Measurements from ENCODE around the gene THY1.
A peak's percentile ranks its signal among the peaks of the same experiment; 100 is the strongest.
"Not testable (repeated sequence)": the region's sequence is repeated elsewhere in the genome, so short reads cannot be mapped to it uniquely, and the experiment has no call there.

THY1 gene

DNA sequence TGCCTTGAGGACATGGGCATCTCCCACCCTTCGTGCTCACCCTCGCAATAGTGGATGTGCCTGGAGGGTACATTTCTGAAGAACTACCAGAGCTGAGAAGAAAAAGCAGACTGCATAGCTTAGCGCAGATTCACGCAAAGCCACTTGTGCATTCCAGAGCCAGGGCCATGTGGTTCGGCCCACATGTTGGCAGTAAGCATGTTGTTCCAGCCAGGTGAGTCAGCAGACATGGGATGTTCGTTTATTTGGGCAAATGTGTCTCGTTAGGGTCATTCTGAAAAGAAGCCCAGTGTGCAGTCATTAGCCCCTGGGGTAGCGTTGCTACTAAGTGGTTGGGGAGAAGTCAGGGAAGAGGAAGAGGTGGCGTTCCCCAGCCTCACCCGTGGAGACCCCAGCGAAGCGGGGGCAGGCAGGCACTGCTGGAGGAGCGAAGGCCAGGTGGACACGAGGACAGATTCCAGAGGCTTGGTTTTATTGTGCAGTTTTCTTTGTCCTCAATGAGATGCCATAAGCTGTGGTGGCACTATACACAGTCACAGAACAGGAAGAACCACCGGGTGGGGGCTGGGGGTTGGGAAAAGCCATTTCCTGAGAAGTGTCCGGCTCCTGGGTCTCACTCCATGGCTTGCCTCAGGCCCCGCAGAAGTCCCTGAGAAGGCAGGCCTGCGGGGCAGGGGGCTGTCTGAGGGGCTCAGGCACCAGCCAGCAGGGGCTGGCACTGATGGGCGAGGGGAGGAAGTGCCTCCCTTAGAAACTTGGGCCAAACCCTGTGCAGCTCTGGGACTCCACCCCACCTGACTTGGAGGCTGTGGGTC lies 5.0 kb downstream of the THY1 start:
- peak; percentile 97 for DNase-seq (ENCODE audit: low read depth)

- peak; percentile 85 for DNase-seq (ENCODE audit: low read depth)
Measured at GRCh38 chr11:119416606-119417580, 6.1 kb downstream of the THY1 start.

- no peak for DNase-seq (ENCODE audit: low read depth)
Measured at GRCh38 chr11:119415966-119416365, 7.0 kb downstream of the THY1 start.

DNA sequence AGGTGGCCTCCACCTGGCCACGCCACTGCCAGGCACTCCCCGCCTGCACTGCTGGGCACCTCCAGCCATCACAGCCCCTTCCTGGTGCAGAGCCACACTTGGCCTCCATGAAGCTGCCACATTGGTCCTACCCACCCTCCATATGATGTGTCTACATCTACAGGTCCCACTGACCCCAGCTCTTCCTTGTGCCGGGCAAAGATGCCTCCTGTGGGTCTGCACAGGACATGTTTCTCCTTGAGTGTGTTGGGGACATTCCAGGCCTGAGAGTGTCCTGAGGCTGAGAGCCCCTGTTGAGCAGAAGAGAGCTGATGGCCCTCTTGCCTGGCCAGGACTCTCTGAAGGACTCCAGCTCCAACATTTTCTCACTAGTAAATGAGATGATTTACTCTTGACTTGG lies 7.5 kb downstream of the THY1 start:
- DNase-seq (ENCODE audit: low read depth): no peak

GRCh38 chr11:119414734-119415133 lies 8.2 kb downstream of the THY1 start:
- DNase-seq (ENCODE audit: low read depth): no peak

- DNase-seq (ENCODE audit: low read depth): no peak
Measured at GRCh38 chr11:119414321-119414720, 8.7 kb downstream of the THY1 start.

DNA sequence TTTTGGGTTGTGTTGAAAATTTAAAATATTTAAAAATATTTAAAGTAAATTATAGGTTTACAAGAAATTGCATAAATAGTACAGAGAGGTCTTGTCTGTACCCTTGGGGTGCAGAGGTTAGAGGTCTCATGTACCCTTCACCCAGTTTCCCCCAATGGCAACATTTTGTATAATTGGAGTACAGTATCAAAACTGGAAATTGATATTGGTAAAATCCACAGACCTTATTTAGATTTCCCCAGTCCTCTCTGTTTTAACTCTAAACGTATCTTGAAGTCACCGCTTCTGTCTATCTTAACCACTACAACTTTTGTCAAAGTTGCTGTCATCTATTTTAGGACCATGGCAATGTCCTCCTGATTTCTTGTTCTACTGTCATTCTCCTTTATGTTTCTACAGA lies 10.9 kb downstream of the THY1 start:
- DNase-seq (ENCODE audit: low read depth): no peak

DNA sequence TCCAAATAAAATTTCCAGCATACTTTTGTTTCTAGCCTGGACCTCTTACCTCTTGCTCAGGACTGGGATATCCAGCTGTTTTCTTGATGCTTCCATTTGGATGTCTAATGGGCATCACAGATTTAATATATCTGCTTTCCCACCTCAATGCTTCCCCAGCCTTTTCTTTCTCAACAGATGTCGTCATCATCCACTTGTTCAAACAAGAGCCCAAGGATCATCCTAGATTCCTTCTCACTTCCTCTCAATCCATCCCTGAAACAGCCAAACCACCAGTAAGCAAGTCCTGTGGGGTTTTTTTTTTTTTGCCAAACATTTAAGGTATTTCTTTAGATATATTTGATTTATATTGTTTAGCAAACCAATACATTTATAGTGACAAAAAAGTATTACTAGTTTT lies 12.5 kb downstream of the THY1 start:
- DNase-seq (ENCODE audit: low read depth): no peak

- no peak for DNase-seq (ENCODE audit: low read depth)
Measured at GRCh38 chr11:119409731-119410130, 13.2 kb downstream of the THY1 start.

DNA sequence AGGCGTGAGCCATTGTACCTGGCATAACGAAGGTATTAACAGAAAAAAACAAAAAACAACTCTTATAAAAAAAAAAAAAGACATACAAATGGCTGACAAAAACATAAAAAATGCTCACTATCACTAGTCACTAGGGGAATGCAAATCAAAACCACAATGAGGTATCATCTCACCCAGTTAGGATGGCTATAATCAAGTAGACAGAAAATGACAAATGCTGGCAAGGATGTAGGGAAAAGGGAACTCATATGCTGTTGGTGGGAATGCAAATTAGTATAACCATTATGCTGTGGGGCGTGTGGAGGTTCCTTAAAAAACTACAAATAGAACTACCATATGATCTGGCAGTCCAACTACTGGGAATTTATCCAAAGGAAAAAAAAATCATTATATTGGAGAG lies 17.0 kb downstream of the THY1 start:
- DNase-seq (ENCODE audit: low read depth): peak; percentile 70

- not testable (repeated sequence) for DNase-seq (ENCODE audit: low read depth)
Measured at GRCh38 chr11:119405448-119405847, 17.5 kb downstream of the THY1 start.

DNA sequence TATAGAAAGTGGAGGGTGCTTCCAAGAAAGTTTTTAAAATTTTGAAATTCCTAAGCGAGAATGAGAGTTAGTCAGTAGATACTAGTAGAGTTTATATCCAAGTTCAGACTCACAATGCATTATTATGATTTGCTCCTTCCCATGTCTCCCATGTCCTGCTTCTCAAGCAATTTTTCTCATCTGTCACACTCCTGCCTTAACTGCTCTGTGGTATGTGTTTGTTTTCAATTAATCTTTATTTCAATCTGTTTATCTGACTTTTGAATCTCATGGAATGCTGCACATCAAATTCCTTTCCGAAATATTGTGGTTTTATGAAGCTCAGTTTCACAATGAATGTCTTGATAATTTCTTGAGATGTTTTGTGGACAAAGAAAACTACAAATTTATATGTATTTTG lies 18.1 kb downstream of the THY1 start:
- peak; percentile 80 for DNase-seq (ENCODE audit: low read depth)

- DNase-seq (ENCODE audit: low read depth): peak; percentile 57
Measured at GRCh38 chr11:119403021-119403420, 20.0 kb downstream of the THY1 start.

GRCh38 chr11:119402470-119402869 lies 20.5 kb downstream of the THY1 start:
- no peak for DNase-seq (ENCODE audit: low read depth)

DNA sequence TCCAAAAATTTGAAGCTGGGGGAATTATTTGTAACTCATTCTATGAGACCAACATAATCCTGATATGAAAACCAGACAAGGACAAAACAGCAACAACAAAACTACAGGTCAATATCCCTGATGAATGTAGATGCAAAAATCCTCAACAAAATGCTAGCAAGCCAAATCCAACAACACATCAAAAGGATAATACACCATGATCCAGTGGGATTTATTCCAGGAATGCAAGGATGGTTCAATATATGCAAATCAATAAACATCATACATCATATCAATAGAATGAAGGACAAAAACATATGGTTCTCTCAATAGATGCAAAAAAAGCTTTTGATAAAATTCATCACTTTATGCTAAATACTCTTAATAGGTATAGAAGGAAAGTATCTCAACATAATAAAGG lies 22.1 kb downstream of the THY1 start:
- no peak for DNase-seq (ENCODE audit: low read depth)

DNA sequence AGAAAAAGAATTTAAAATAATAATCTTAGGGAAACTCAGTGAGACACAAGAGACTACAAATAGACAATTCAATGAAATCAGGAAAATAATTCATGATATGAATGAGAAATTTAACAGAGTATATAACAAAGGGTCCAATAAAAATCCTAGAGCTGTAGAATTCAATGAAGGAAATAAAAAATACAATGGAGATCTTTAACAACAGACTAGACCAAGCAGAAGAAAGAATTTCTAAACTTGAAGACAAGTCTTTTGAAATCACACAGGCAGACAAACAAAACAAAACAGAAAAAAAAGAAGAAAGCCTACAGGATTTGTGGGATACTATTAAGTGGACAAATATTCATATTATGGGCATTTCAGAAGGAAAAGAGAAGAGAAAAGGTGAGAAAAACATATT lies 25.2 kb downstream of the THY1 start:
- no peak for DNase-seq (ENCODE audit: low read depth)

DNA sequence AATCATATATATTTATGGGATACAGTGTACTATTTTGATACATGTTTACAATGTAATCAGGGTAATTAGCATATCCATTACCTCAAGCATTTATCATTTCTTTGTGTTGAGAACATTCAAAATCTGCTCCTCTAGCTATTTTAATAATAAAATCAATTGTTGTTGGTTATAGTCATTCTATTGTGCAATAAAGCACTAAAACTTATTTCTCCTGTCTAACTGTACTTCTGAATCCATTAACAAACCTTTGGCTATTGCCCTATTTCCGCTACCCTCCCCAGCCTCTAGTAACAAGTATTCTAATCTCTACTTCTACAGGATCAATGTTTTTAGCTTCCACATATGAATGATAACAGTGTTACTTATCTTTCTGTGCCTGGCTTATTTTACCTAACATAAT lies 26.1 kb downstream of the THY1 start:
- no peak for DNase-seq (ENCODE audit: low read depth)

DNA sequence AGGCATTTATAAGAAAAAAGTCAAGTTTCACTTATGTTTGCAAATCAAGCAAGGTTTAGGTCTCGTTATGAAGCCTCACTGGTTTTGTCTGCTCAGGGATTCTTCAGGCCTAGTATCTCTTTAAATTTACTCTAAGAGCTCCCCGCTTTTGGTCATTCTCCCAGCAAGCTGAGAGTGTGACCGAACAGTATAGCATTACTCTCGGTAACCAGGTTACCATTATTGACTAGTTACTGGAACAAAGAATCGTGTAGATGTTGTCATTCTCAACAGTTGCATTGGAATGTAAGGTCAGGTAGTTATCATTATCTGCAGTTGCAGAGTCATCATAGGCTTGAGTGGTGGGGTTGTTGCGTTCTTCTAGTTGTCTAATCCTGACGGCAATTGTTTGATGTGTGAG lies 31.7 kb downstream of the THY1 start:
- DNase-seq (ENCODE audit: low read depth): no peak

DNA sequence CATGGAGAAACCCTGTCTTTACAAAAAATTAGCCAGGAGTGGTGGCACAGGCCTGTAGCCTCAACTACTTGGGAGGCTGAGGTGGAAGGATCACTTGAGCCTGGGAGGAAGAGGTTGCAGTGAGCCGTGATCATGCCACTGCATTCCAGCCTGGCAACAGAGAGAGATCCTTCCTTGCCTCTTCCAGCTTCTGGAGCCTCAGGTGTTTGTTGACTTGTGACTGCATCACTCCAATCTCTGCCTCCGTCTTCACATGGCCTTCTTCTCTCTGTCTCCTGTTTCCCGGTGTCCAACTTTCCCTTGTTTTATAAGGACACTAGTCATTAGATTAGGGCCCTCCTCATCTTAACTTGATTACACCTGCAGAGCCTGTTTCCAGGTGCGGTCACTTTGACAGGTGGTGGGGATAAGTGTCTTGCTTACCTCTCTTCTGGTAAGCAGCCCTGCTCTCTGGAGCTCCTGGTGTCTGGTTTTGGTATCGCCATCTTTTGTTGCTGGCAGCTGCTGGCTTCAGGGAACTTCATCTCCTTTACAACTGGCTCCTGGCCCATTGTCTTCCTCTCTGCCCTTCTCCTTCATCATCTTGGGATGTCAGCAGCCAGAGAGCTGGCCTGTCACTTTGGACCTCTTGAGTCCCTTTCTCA lies 33.2 kb downstream of the THY1 start:
- no peak for DNase-seq (ENCODE audit: low read depth)

DNA sequence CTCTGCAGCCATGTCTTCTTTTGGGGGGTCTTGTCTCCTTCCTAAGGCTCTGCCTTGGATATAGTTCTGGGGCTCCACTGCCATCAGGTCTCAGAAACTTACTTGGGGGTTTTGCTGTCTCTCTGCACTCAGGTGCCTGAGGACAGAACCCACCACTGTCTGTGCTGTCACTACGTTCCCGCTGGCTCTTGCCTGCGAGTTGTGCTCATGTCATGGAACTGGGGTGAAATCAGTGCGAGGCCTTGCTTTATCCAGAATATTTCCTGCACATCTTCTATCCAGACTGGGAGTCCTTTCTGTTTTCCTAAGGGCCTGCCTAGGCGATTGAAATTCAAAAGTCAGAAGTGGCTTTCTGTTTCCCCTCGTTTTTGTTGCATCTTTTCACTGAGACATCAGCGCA lies 34.9 kb downstream of the THY1 start:
- DNase-seq (ENCODE audit: low read depth): no peak

GRCh38 chr11:119384332-119384731 lies 38.6 kb downstream of the THY1 start:
- no peak for DNase-seq (ENCODE audit: low read depth)

DNA sequence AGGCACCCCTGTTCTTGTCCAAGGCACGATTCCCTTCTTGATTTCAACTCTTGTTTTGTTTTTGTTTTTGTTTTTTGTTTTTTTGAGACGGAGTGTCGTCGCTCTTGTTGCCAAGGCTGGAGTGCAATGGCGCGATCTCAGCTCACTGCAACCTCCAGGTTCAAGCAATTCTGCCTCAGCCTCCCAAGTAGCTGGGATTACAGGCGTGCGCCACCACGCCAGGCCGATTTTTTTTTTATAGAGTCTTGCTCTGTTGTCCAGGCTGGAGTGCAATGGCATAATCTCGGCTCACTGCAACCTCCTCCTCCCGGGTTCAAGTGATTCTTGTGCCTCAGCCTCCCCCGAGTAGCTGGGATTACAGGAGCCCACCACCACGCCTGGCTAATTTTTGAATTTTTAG lies 40.5 kb downstream of the THY1 start:
- not testable (repeated sequence) for DNase-seq (ENCODE audit: low read depth)

DNA sequence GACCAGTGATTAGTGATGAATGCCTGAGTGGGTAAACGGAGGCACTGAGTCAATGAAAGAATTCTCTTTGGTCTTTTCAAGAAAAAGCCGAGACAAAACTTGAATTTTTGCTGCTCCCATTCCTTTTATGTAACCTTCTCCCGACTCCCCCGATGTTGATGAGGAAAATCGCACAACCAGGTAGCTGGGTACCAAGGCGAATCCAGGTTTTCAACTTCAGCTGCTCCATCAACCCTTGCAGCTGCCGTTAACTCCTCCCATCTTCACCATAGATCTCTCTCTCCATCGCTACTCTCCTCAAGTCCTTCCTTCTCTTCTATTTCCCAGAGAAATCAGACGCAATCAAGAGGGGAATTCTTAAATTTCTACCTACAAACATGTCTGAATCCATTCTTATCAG lies 40.9 kb downstream of the THY1 start:
- DNase-seq (ENCODE audit: low read depth): no peak

All from EH (cell line).